ENCODE data around the gene MGAM2. TPM values are rescaled to one million over a fixed set of nuclear protein-coding genes. Genes with fewer than 3 reads are reported as not detected.

Gene MGAM2
- total and polyA plus RNA-seq, 2 donors (not counting 1 experiment from before 2014, with no cell fraction given) = not detected

Other genes starting within 250 kb of the MGAM2 start
- not detected in 2 replicates for gene OR9A4, start 195.3 kb upstream of the MGAM2 start, total RNA-seq
- not detected in 2 replicates for gene OR9A4, start 195.3 kb upstream of the MGAM2 start, polyA plus RNA-seq
- 0.24 and 0.47 TPM in 2 replicates for gene CLEC5A, start 164.7 kb upstream of the MGAM2 start, total RNA-seq
- gene CLEC5A, start 164.7 kb upstream of the MGAM2 start, polyA plus RNA-seq = 0.03 and 0.06 TPM in 2 replicates
- not detected in 2 replicates for gene TAS2R38, start 137.9 kb upstream of the MGAM2 start, total RNA-seq
- gene TAS2R38, start 137.9 kb upstream of the MGAM2 start, polyA plus RNA-seq = not detected in 2 replicates
- gene MGAM, start 115.8 kb upstream of the MGAM2 start, total RNA-seq = 0.05 TPM in 1 of 2 replicates, not detected in the other
- gene MGAM, start 115.8 kb upstream of the MGAM2 start, polyA plus RNA-seq = 0.03 and 0.09 TPM in 2 replicates
- gene PRSS58, start 146.3 kb downstream of the MGAM2 start, total RNA-seq = not detected in 2 replicates
- gene PRSS58, start 146.3 kb downstream of the MGAM2 start, polyA plus RNA-seq = not detected in 2 replicates